ENCODE data around the gene SCN5A. TPM values are rescaled to one million over a fixed set of nuclear protein-coding genes. Genes with fewer than 3 reads are reported as not detected.
"Not testable (repeated sequence)": the region's sequence is repeated elsewhere in the genome, so short reads cannot be mapped to it uniquely, and the experiment has no call there.

The SCN5A gene
- total RNA-seq, 2 donors from 2014 or later = 0.32 to 1.4 TPM

DNA sequence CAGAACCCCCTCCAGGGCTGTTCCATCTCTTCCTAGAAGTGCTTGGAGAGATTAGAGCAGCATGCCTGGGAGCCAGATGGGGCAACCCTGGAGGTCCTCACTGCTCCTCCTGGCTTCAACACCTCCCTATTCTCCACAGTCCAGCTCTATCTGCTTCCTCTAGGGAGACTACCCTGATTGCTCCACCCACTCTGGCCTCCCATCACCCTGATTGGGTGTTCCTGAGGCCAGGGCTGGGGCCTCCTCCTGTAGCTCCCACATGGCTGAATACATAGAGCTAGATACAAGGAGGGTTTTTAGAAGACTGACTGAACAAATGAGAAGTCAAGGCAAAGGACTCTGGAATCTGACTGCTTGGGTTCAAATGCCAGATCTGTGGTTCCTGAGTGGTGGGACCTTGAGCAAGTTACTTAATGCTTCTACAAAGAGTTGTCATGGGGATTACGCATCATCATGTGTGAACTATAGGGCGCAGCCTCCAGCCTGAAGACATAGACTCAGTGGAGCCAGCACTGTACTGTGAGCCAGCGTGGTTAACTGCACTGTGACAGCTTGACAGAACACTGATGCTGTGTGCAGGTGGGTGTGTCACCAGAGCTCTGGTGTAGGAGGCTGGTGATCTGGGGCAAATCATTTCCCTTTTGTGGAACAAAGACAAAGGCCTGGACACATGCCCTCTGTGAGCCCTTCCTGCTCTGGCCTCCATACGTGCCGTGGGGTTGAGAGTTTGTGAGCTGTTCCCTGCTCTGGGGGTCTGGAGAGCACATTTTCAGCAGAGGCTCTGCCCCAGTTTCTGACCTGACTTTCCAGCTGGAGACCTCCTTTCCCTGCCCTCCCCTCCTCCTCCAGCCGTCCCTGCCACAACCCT is 74.8 kb downstream of the SCN5A start:
- no peak for DNase-seq (ENCODE audit: low spot score)
- intact Hi-C loops (cut with DNase I) = no loop called here

DNA sequence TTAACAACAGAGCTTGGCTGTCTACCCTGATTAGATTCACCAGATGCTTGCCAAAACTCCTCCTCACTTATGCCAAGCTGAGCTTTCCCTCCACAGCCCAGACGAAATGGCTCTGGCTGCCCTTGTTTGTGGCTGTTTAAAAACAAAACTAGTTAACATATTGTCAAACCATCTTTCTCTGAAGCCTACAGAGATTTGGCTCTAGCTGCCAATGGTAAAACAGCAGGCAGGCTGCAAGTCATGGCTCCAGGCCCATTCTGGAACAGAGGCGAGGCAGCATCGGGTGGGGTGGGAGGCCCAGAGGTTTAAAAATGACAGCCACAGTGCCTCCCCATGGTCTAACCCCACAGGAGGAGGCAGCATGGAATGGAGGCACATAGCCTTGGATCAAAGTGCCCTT is 75.9 kb downstream of the SCN5A start:
- intact Hi-C loops (cut with DNase I) = no loop called here
- no peak for DNase-seq (ENCODE audit: low spot score)

DNA sequence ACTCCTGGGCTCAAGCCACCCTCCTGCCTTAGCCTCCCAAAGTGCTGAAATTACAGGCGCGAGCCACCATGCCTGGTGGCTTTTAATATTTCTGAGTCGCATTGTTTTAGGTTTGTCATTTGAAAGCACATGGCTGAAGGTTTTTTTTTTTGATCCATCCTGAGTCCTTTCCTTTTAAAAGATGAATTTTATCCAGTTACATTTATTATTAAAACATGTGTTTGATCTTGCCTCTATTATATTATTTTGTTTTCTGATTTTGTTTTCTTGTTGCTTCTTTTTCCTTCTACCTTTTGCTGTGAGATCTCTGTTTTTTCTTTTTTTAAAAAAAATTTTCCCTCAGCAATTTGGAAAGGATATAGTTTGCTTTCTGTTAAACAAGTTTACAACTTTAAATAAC is 76.4 kb downstream of the SCN5A start:
- DNase-seq (ENCODE audit: low spot score) = no peak
- intact Hi-C loops (cut with DNase I) = no loop called here

DNA sequence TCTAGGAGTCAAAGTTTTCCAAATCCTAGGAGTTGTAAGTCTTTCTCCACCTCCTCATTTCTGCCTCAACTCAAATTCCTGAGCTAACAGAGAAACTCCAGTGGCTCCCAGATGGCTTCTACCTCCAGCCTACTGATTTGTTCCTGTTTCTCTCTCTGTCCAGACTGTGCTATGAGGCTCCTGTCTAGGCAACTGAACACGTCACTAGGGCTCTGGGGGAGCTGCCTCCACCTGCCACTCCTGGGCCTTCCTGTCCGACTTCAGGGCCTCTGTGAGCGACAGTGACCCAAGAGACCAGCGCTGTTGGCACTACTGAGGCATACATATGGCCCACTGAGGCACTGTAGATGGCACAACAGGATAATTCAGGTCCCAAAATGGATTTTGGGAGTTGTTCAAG is 82.0 kb downstream of the SCN5A start:
- DNase-seq (ENCODE audit: low spot score) = no peak
- intact Hi-C loops (cut with DNase I) = no loop called here

- peak; percentile 64 for DNase-seq (ENCODE audit: low spot score)
These were observed 82.7 kb downstream of the SCN5A start for GRCh38 chr3:38566794-38567193.

DNA sequence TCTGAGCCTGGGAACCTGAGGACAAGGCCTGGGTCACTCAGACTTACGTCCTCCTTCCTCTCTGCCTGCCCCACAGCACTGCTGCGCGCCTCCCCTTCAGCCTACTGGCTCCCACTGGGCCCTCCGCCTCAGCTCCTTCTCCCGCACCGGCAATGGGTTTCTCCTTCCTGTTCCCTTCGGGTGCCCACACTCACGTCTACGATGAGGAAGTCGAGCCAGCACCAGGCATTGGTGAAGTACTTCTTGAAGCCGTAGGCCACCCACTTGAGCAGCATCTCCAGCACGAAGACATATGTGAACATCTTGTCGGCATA is 83.3 kb downstream of the SCN5A start:
- peak; percentile 47 for DNase-seq (ENCODE audit: low spot score)

More at GRCh38 chr3:38566794-38567193, 82.7 kb downstream of the SCN5A start:
- intact Hi-C loops (cut with DNase I) = not testable (repeated sequence)

GRCh38 chr3:38565339-38566214 is 83.9 kb downstream of the SCN5A start:
- DNase-seq (ENCODE audit: low spot score) = peak; percentile 59
- intact Hi-C loops (cut with DNase I) = no loop called here

More for the DNA sequence above, 83.3 kb downstream of the SCN5A start:
- intact Hi-C loops (cut with DNase I) = no loop called here

GRCh38 chr3:38564631-38565338 is 84.7 kb downstream of the SCN5A start:
- DNase-seq (ENCODE audit: low spot score) = peak; percentile 52
- intact Hi-C loops (cut with DNase I) = no loop called here

DNA sequence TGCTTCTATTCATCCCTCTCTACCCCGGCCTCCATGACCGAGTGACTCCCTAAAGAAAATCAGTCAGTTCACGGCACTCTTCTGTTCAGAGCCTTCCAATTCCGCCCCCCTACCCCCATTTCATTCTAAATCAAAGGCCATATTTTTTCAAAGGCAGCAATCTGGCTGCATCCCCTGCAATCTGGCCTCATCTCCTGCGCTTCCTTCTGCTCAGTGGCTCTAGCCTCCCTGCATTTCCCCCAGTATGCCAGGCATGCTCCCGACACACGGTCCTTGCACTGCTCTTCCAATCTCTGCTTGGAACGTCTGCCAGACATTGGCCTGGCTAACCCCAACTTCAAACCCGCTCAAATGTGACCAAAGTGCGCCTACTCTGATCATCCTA is 85.6 kb downstream of the SCN5A start:
- intact Hi-C loops (cut with DNase I) = no loop called here
- DNase-seq (ENCODE audit: low spot score) = no peak

- DNase-seq (ENCODE audit: low spot score) = peak; percentile 66
- intact Hi-C loops (cut with DNase I) = no loop called here
These were observed 86.2 kb downstream of the SCN5A start for GRCh38 chr3:38563070-38563885.

DNA sequence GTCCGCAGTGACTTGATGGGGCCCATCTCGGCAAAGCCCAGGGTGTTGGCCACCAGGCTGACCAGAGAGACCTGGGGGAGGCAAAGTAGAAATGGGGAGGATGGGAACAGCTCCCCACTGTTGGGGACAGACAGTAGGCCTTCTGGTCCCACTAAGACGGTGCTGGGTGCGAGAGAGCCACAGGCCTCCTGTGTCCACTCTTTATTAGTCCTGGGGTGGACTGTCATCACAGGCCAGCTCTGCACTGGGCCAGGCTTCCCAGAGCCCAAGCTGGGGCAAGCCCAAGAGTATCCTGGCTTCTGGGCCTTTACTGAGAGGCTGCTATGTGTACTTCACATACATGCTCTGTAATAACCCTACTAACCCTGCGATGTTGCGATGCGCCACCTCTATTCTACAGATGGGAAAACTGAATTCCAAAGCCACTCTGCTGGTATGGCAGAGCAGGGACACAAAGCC is 87.0 kb downstream of the SCN5A start:
- DNase-seq (ENCODE audit: low spot score) = peak; percentile 61
- intact Hi-C loops (cut with DNase I) = no loop called here

DNA sequence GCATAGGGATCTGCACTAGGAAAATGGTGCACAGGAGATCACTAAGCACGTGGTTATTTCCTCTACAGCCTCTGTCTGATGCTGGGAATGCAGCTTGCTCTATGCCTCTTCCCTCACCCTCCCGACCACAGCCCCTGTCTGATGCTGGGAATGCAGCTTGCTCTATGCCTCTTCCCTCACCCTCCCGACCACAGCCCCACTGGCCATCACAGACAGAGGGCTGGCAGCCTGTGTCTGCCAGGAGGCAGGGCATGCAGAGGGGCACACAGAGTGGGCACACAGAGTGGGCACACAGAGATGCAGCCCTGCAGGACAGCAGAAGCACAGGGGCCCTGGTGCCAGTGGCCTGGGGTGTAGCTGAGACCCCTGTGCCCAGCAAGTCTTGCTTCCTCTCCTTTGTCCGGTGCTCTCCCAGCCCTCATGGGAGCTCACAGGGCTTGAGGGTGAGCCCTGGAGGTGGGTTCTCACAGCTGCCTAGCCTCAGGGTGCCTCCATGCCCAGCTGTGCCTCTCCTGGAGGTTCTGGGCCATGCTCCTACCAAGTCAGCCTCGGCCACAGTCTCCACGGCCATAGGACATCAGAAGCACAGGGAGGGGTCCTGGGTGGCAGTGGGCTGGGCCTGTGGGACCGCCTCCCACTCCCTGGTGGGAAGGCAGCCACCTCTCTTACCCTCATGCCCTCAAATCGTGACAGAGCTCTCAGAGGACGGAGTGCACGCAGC is 87.6 kb downstream of the SCN5A start:
- peak; percentile 46 for DNase-seq (ENCODE audit: low spot score)
- intact Hi-C loops (cut with DNase I) = no loop called here

GRCh38 chr3:38560996-38561717 is 88.3 kb downstream of the SCN5A start:
- intact Hi-C loops (cut with DNase I) = no loop called here
- DNase-seq (ENCODE audit: low spot score) = no peak

DNA sequence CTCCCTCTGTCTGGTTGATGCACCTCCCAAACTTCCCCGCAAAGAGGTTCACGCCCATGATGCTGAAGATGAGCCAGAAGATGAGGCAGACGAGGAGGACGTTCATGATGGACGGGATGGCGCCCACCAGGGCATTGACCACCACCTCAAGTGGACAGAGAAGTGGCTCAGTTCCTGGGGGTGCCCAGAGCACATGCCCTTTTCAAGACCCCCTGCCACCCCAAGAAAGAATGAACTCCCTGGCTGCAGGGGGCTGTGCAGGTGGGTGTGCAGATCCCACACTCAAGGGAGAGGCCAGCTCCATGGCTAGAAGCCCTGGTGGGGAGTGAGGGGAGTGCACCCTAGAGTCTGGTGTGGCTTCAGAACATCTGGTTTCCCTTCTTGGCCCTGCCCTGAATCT is 89.2 kb downstream of the SCN5A start:
- peak; percentile 52 for DNase-seq (ENCODE audit: low spot score)
- intact Hi-C loops (cut with DNase I) = no loop called here

DNA sequence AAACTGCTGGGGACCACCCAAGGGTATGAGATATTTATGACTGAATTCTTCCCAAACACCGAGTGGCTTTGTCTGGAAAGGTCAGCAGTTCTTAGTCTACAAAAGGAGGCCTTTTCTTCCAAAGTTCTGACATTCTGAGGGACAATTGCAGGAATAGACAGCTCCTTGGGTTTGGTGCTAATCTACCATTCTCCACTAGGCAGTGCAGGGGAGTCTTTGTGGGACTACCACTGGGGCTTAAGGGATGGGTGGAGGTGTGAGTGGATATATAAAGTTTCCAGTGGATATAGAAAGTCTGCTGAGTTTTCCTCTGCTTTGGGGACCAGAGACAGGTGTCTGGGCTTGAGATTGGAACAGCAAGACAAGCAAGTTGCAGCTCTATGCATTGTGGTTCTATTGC is 90.6 kb downstream of the SCN5A start:
- intact Hi-C loops (cut with DNase I) = no loop called here
- DNase-seq (ENCODE audit: low spot score) = no peak

DNA sequence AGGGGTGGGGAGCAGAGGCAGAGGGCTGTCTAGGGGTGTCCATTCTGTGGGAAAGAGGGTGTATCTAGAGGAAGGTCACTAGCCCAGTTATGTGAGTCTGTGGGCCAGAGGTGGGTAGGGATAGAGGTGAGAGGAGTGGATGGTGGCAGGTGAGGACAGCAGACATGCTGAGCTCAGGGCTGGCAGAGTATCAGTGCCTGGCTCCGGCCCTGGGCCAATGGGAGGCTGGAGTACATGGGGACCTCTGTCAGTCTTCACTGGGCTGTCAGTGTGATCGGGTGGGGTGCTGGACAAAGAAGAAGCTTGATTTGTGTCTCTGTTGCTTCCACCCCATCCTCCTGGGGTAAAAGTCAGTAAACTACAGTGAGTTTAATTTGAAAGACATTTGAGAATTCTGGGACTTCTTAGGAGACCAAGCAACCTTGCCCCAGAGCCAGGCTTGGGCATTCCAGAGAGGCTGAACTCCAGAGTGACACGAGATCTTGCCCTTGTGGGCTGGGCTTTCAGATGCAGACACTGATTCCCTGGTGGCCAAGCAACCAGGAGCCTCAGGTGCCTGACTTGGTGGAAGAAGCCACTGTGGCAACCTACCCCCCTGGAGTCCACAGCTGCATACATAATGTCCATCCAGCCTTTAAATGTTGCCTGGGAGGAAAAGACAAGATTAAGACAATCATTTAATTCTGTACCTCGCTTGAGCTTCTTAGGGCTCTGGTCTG is 92.7 kb downstream of the SCN5A start:
- DNase-seq (ENCODE audit: low spot score) = no peak
- intact Hi-C loops (cut with DNase I) = no loop called here

GRCh38 chr3:38555926-38556325 is 93.6 kb downstream of the SCN5A start:
- no peak for DNase-seq (ENCODE audit: low spot score)
- intact Hi-C loops (cut with DNase I) = no loop called here
